GM06990 (cell line): Measurements from ENCODE around the gene FGF12.

Experiments
- DNase-seq: peaks from one replicate; pipeline ENCODE4 v3.0.0-alpha.2; 2011; ENCODE audit not compliant: insufficient read length; ENCODE audit errors: extremely low read depth
- H3K27me3 ChIP-seq: replicated peaks from 2 replicates; pipeline ENCODE4 v1.6.0; 2011; ENCODE audit warnings: low read length; ENCODE audit not compliant: control insufficient read depth, insufficient read depth
- H3K36me3 ChIP-seq: 2 replicates; pipeline ENCODE4 v1.5.1; 2011; ENCODE audit warnings: low read length; ENCODE audit not compliant: control insufficient read depth, insufficient read depth
- H3K4me3 ChIP-seq: replicated peaks from 2 replicates; pipeline ENCODE4 v1.5.1; 2011; ENCODE audit warnings: low read depth, mild to moderate bottlenecking, control low read depth, low read length
- TF ChIP-seq, protein P1 (sequence below): IDR thresholded peaks from 2 replicates; pipeline ENCODE4 v1.5.1; 2011; ENCODE audit warnings: low read length, control low read depth, mild to moderate bottlenecking, inconsistent platforms; ENCODE audit not compliant: insufficient read depth, poor library complexity, severe bottlenecking

Gene FGF12

DNA sequence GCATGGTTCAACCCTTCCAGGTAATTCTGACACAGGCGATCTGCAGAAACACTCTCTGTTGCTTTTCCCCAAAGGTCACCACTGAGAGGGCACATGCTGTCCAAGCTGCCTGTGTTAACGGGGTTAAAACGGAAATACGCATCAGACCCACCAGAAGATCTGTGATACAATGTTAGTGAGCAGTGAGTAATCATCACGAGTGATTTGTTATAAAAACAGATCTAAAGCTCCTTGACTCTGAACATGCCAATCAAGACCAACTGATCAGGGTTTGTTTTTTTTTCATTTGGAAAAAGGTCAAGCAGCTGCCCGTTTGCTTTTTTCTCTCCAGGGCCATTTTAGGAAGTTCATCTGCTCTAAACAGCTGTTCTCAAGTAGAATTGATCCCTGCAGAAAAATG, 43.2 kb downstream of the FGF12 start:
- no peaks in the 10 kb centered on the region for H3K36me3 ChIP-seq
- no peak overlapping the region for H3K4me3 ChIP-seq
- no peaks in the 10 kb centered on the region; the same call in 1 of the 2 replicates for H3K27me3 ChIP-seq
- DNase-seq: no peak
- TF ChIP-seq, protein P1, sequence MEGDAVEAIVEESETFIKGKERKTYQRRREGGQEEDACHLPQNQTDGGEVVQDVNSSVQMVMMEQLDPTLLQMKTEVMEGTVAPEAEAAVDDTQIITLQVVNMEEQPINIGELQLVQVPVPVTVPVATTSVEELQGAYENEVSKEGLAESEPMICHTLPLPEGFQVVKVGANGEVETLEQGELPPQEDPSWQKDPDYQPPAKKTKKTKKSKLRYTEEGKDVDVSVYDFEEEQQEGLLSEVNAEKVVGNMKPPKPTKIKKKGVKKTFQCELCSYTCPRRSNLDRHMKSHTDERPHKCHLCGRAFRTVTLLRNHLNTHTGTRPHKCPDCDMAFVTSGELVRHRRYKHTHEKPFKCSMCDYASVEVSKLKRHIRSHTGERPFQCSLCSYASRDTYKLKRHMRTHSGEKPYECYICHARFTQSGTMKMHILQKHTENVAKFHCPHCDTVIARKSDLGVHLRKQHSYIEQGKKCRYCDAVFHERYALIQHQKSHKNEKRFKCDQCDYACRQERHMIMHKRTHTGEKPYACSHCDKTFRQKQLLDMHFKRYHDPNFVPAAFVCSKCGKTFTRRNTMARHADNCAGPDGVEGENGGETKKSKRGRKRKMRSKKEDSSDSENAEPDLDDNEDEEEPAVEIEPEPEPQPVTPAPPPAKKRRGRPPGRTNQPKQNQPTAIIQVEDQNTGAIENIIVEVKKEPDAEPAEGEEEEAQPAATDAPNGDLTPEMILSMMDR: no peak

DNA sequence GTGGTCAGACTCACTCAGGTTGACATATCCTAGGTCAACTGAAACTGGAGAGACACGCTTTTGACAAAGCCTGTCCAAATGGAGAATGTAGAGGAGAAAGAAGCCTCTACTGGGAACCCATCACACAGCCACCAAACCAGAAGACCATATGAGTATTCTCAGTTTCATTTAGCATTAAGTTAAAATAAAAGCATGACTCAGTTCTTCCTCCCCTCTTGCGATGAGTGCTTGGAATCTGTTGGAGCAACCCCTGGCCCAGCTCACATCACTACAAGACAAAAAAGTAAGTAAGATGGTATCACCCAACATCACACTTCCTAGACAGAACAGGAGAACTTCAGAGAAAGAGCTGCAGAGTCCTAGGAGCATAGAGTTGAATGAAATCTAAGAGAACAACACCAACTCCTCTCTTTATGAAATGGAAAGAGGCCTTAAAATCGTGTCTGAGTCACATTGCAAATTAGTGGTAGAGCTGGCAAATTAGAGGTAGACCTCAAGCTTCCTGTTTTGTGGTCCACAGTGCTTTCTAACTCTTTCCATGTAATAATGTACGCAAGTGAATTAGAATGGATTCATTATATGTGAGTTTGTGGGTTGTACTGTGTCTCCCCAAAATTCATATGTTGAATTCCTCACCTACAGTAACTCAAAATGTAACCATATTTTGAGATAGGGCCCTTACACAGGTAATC, 51.2 kb downstream of the FGF12 start:
- Histone ChIP-seq H3K36me3 (no peaks in the 10 kb centered on the region), H3K4me3 (no peak overlapping the region), H3K27me3 (peaks cover 1% of the 10 kb centered on the region)
- peak; percentile 35 for DNase-seq
- TF ChIP-seq, protein P1: no peak

DNA sequence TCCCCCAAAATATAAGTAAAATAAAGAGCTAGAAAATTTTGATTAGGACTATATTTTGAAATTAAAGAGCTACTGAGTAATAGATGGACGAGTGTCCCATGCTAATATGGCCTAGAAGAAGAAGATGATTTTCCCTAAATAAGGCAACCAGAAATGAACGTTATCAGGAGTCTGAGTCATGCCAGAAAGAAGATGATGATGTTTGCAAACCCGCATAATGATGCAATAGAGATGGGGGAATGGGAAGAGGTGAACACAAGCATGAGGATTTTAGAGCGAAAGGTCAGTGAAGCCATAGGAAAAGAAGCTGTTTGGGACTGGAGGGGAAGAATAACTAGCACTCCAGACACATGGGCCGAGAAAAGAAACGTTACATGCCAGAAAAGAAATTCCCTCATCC, 71.7 kb downstream of the FGF12 start:
- H3K36me3 ChIP-seq: no peaks in the 10 kb centered on the region
- TF ChIP-seq, protein P1: no peak
- H3K27me3 ChIP-seq: no peaks in the 10 kb centered on the region
- no peak overlapping the region for H3K4me3 ChIP-seq
- DNase-seq: no peak

DNA sequence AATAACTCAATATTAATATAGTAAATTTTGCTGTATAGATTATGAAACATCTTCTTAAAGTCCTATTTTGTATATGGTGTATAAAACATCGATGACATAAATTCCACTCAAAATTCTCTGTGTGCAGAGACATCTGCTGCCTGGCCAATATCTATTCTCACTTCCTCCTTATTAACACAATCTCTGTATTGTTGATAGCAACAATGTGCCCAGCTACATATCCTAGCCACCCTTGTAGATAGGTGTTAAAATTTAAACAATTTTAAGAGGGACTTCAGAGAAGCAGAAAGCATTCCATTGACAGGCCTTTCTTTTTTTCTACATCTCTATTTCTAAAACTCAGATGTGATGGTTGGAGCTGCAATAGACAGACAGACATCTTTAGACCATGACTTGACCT, 72.3 kb downstream of the FGF12 start:
- H3K4me3 ChIP-seq: no peak overlapping the region
- TF ChIP-seq, protein P1: no peak

DNA sequence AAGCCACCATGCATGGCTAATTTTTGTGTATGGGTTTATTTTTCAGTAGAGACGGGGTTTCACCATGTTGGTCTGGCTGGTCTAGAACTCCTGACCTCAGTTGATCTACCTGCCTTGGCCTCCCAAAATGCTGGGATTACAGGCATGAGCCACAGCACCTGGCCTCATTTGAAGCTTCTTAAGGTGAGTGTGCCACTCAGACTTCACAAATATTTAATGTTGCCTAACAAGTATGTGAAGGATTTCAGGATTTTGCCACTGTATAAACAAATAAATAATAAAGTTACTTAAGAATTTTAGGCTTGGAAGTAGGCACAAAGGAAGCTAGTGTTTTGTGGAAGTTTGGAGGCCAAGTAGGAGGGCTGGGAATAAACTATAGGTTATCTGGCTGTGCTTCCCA, 73.5 kb downstream of the FGF12 start:
- no peaks in the 10 kb centered on the region for H3K27me3 ChIP-seq
- TF ChIP-seq, protein P1: no peak
- no peaks in the 10 kb centered on the region for H3K36me3 ChIP-seq
- no peak overlapping the region for H3K4me3 ChIP-seq
- DNase-seq: no peak

More for the DNA sequence above, 72.3 kb downstream of the FGF12 start:
- Histone ChIP-seq H3K36me3 (no peaks in the 10 kb centered on the region), H3K27me3 (no peaks in the 10 kb centered on the region)
- DNase-seq: no peak

DNA sequence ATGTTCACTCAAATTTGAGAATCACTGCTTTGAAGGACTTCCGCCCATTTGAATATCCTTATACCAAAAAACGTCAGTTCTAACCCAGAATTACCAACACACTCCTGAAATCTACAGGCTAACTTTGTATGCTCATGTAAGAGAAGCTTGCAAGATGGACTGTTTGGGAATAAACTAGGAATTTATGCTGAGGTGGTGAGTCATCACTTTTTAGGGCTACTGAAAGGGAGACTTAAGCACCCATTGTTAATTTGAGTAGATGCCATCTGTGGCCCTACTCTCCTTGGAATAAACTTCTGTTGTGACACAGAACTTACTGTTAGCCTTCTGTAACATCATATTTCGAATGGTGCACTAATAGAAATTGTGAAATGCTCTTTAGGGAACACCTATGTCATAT, 74.6 kb downstream of the FGF12 start:
- DNase-seq: no peak
- TF ChIP-seq, protein P1: no peak
- no peaks in the 10 kb centered on the region for H3K27me3 ChIP-seq
- H3K4me3 ChIP-seq: no peak overlapping the region
- H3K36me3 ChIP-seq: no peaks in the 10 kb centered on the region
